CD4-positive, alpha-beta T cell (primary cell): ENCODE measurements around the gene KRT8. TPM values are rescaled to one million over a fixed set of nuclear protein-coding genes. Genes with fewer than 3 reads are reported as not detected.

Experiments used
- ATAC-seq: fragments of 200-7000 bp; cut with Tn5 transposase; one replicate; pipeline ENCODE4 v1.10.0; 2022; ENCODE audit warnings: mild to moderate bottlenecking; ENCODE audit not compliant: poor library complexity
- CTCF ChIA-PET: fragments of 350-600 bp; sonication (Branson Sonifier 250); formaldehyde crosslinking; loops from one replicate; lab custom pipeline; 2021; ENCODE audit warnings: antibody characterized with exemption, inconsistent platforms; lab: Charles Lee
- POLR2A ChIA-PET: fragments of 350-600 bp; sonication (Branson Sonifier 250); formaldehyde crosslinking; loops from one replicate; lab custom pipeline; 2021; ENCODE audit warnings: antibody characterized with exemption, inconsistent platforms; lab: Charles Lee
- DNase-seq, 14 experiments: peaks; one replicate each; pipeline ENCODE4 v3.0.0-alpha.2; 2013 to 2020; ENCODE audit warnings: mixed read lengths in 2 of 14
- H3K27ac ChIP-seq, 2 donors: one replicate each; pipeline versions ENCODE4 v1.5.1 to v1.7.0; 2013; ENCODE audit warnings: low read length in 2 of 2, low read depth in 1 of 2, mild to moderate bottlenecking in 1 of 2
- H3K27me3 ChIP-seq, 2 experiments: 1 replicate in 1 of 2; 2 replicates in 1 of 2; pipeline versions ENCODE4 v1.6.1 to v1.7.0; 2013; ENCODE audit warnings: low read length in 2 of 2, control low read depth in 1 of 2, mild to moderate bottlenecking in 1 of 2, moderate library complexity in 1 of 2; ENCODE audit not compliant: insufficient read depth in 2 of 2, control insufficient read depth in 1 of 2
- H3K36me3 ChIP-seq: one replicate; pipeline ENCODE4 v1.6.1; 2013; ENCODE audit warnings: low read length, control low read depth; ENCODE audit not compliant: insufficient read depth
- H3K4me1 ChIP-seq: one replicate; pipeline ENCODE4 v1.6.1; 2013; ENCODE audit warnings: low read length, control low read depth; ENCODE audit not compliant: insufficient read depth
- H3K4me3 ChIP-seq: one replicate; pipeline ENCODE4 v1.5.1; 2013; ENCODE audit warnings: mild to moderate bottlenecking, low read length, moderate library complexity
- H3K9me3 ChIP-seq, 2 experiments: 1 replicate in 1 of 2; 2 replicates in 1 of 2; pipeline versions ENCODE4 v1.6.1 to v1.7.0; 2013; ENCODE audit warnings: low read length in 2 of 2, mild to moderate bottlenecking in 2 of 2, control low read depth in 1 of 2, moderate library complexity in 1 of 2; ENCODE audit not compliant: control insufficient read depth in 1 of 2, insufficient read depth in 1 of 2
- H3K27ac Mint-ChIP-seq: one replicate; pipeline ENCODE4 v1.8.0; 2020; ENCODE audit warnings: mixed read lengths
- H3K27me3 Mint-ChIP-seq: one replicate; pipeline ENCODE4 v1.8.0; 2021; ENCODE audit warnings: mixed read lengths
- H3K36me3 Mint-ChIP-seq: one replicate; pipeline ENCODE4 v1.8.0; 2021; ENCODE audit warnings: low read depth, mixed read lengths
- H3K4me1 Mint-ChIP-seq: one replicate; pipeline ENCODE4 v1.8.0; 2021; ENCODE audit warnings: low read depth, mixed read lengths
- H3K4me3 Mint-ChIP-seq: one replicate; pipeline ENCODE4 v1.8.0; 2020; ENCODE audit warnings: mild to moderate bottlenecking, mixed read lengths
- H3K9me3 Mint-ChIP-seq: one replicate; pipeline ENCODE4 v1.8.0; 2020; ENCODE audit warnings: mixed read lengths
- CTCF ChIP-seq: fragments of 200-600 bp; IDR thresholded peaks from one replicate; pipeline ENCODE4 v1.8.0; 2022; ENCODE audit warnings: antibody characterized with exemption, mild to moderate bottlenecking
- intact Hi-C, 2 experiments: fragments of 100-400 bp; cut with DNase I in 1 of 2; cut with micrococcal nuclease in 1 of 2; formaldehyde crosslinking; loops; one replicate each; pipeline versions ENCODE4 v1.15.1 to v1.9.0; 2023 to 2025; cut with DNase I, micrococcal nuclease
- total RNA-seq, 174 experiments: library from RNA in 2 of 174; stranded (reverse) in 2 of 174; gene quantifications; one replicate each; pipeline ENCODE4 v1.2.3 and lab custom pipeline; 2021 to 2026

KRT8 gene
- total RNA-seq, 2 experiments from 2014 or later: 0.63 to 0.89 TPM

GRCh38 chr12:52927964-52928363, 23.1 kb upstream of the KRT8 start:
- no peak overlapping the region for H3K4me3 ChIP-seq
- Mint-ChIP-seq H3K27me3 (peaks cover 10% of the 10 kb centered on the region), H3K27ac (no peak overlapping the region), H3K36me3 (no peaks in the 10 kb centered on the region), H3K9me3 (no peaks in the 10 kb centered on the region), H3K4me3 (no peak overlapping the region), H3K4me1 (no peaks in the 10 kb centered on the region)
- H3K36me3 ChIP-seq: no peaks in the 10 kb centered on the region
- H3K9me3 ChIP-seq: no peaks in the 10 kb centered on the region
- no peak overlapping the region for H3K27ac ChIP-seq
- no peak for ATAC-seq
- POLR2A ChIA-PET: no interaction called here
- no peak for TF ChIP-seq CTCF
- DNase-seq: no peak
- CTCF ChIA-PET: no interaction called here
- H3K4me1 ChIP-seq: no peaks in the 10 kb centered on the region
- no peaks in the 10 kb centered on the region for H3K27me3 ChIP-seq
- intact Hi-C loops: no loop called here

GRCh38 chr12:52926596-52927234, 21.8 kb upstream of the KRT8 start:
- no peaks in the 10 kb centered on the region for H3K9me3 ChIP-seq
- Mint-ChIP-seq H3K27me3 (peaks cover 6% of the 10 kb centered on the region), H3K4me1 (no peaks in the 10 kb centered on the region), H3K27ac (no peak overlapping the region), H3K9me3 (no peaks in the 10 kb centered on the region), H3K4me3 (no peak overlapping the region), H3K36me3 (no peaks in the 10 kb centered on the region)
- TF ChIP-seq CTCF: no peak
- ChIA-PET POLR2A (no interaction called here), CTCF (no interaction called here)
- H3K36me3 ChIP-seq: no peaks in the 10 kb centered on the region
- H3K4me3 ChIP-seq: no peak overlapping the region
- no peak overlapping the region for H3K27ac ChIP-seq
- intact Hi-C loops: no loop called here
- DNase-seq (no peak), ATAC-seq (no peak)
- H3K4me1 ChIP-seq: no peaks in the 10 kb centered on the region
- no peaks in the 10 kb centered on the region for H3K27me3 ChIP-seq

DNA sequence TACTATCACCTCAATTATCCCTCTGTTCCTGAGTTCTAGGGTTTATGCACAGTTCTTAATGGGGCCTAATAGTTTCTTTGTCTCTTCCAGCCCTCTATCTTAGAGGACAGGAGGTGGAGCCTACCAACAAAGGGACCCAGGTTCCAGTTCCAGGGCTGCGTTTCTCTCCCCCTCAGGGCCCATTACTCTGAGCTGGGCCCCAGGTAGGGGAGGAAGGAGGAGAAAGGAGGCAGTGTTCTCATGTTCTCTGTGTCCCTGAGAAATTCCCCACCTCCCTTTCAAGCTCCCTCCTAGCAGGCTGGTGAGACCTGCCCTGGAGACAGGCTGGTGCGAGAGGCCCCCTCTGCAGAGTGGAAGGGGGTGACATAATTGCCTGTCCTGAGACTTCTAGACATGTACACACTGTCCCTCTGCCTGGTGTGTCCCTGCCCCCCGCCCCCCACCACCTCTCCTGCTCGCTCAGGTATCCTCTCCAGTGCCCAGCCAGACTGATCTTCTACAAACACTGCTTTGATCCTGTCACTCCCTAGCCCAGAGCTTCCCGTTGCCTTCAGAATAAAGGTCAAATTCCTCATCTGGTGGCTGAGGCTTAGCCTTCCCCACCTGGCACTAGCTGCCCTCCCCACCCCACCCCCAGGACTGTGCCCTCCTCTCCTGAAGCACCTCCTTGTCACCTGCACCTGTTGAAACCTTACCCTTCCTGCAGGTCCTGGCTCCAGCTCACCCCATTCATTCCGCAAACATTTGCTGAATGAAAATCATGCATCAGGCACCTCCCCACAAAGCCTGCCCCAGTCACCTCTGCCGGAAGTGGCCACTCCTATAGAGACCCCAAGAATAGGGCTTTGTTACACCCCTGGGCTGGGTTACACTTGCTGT, 21.1 kb upstream of the KRT8 start:
- no peak overlapping the region for H3K4me3 ChIP-seq
- POLR2A ChIA-PET: interaction anchor here (0.6 kb wide), 1 partner anchor 10 kb away, joined by 3 read pairs; no protein-coding TSS in a partner anchor
- Mint-ChIP-seq H3K27ac (no peak overlapping the region), H3K36me3 (no peaks in the 10 kb centered on the region), H3K4me1 (no peaks in the 10 kb centered on the region), H3K9me3 (no peaks in the 10 kb centered on the region), H3K4me3 (no peak overlapping the region), H3K27me3 (peaks cover 6% of the 10 kb centered on the region)
- ATAC-seq: no peak
- no peaks in the 10 kb centered on the region for H3K27me3 ChIP-seq
- H3K36me3 ChIP-seq: no peaks in the 10 kb centered on the region
- no peaks in the 10 kb centered on the region for H3K9me3 ChIP-seq
- no peak overlapping the region for H3K27ac ChIP-seq
- no peaks in the 10 kb centered on the region for H3K4me1 ChIP-seq
- no peak for TF ChIP-seq CTCF
- CTCF ChIA-PET: no interaction called here
- no peak for DNase-seq
- intact Hi-C loops: no loop called here
